Spleen (tissue), 7 donors: ENCODE measurements around the gene PNMA8C.

Source experiments
- CTCF ChIP-seq, 11 experiments: fragments of 200-600 bp in 7 of 11; fragments of 450-650 bp in 4 of 11; sonication (generic) in 4 of 11; IDR thresholded peaks in 8 of 11; conservative IDR thresholded peaks in 3 of 11; 1 replicate in 7 of 11; 2 replicates in 4 of 11; pipeline versions ENCODE4 v1.4.0 to v1.8.0; 2016 to 2021; ENCODE audit warnings: antibody characterized with exemption in 11 of 11, inconsistent platforms in 4 of 11, mild to moderate bottlenecking in 1 of 11
- POLR2A ChIP-seq, 3 donors: fragments of 450-650 bp; IDR thresholded peaks; one replicate each; pipeline ENCODE4 v1.5.1; 2017; ENCODE audit warnings: antibody characterized with exemption in 3 of 3, mild to moderate bottlenecking in 1 of 3
- donor health status: DM: no; HTN: no; CAD: no; lungs with moderate emphysema.
- donor health status: DM: no; HTN: no; CAD: no.
- donor health status: DM: no; HTN: no; CAD: no.

DNA sequence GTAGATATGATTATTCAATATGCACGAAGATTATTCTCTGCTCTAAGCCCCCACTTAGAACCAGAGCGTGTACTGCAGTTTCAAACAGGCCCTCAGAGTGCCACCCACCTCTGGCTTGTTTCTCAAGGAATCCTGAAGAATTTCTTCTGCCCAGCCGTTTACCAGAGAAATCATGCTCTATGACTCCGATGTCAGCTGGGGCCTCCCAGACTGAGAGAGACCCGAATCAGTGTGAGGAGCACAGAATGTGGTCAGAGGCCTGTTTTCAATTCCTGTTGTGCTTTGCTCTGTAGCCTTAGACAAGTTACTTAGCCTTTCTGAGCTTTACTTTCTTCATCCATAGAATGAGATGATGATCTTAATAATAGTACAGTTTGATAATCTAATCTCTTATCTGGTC, 5.5 kb downstream of the PNMA8C start:
- TF ChIP-seq CTCF (IDR thresholded peaks at IDR 0.05 in 8 of 11, conservative IDR thresholded peaks at IDR 0.05 in 3 of 11): no peak
- TF ChIP-seq POLR2A (IDR thresholded peaks at IDR 0.05): no peak
